Left lung (tissue), 10 donors: Measurements from ENCODE around the gene MTCH2. TPM values are rescaled to one million over a fixed set of nuclear protein-coding genes. Genes with fewer than 3 reads are reported as not detected.

Source experiments
- ATAC-seq: fragments of 200-7000 bp; cut with Tn5 transposase; one replicate; pipeline ENCODE4 v1.9.1; 2020; ENCODE audit warnings: moderate library complexity
- DNase-seq, 4 donors: peaks; one replicate each; pipeline ENCODE4 v3.0.0-alpha.2; 2013 to 2020
- H3K27ac ChIP-seq, 2 donors: fragments of 200-600 bp; sonication (generic) in 1 of 2; one replicate each; pipeline versions ENCODE4 v1.5.0 to v1.8.0; 2020 to 2021
- H3K27me3 ChIP-seq, 2 donors: fragments of 200-600 bp; sonication (generic) in 1 of 2; one replicate each; pipeline versions ENCODE4 v1.5.0 to v1.8.0; 2020 to 2021
- H3K36me3 ChIP-seq, 2 donors: fragments of 200-600 bp; sonication (generic) in 1 of 2; one replicate each; pipeline versions ENCODE4 v1.5.0 to v1.8.0; 2020 to 2021
- H3K4me1 ChIP-seq, 2 donors: fragments of 200-600 bp; one replicate each; pipeline ENCODE4 v1.8.0; 2021
- H3K4me3 ChIP-seq, 2 donors: fragments of 200-600 bp; sonication (generic) in 1 of 2; one replicate each; pipeline versions ENCODE4 v1.5.0 to v1.8.0; 2020 to 2021; ENCODE audit warnings: mild to moderate bottlenecking in 1 of 2
- H3K9me3 ChIP-seq, 2 donors: fragments of 200-600 bp; sonication (generic) in 1 of 2; one replicate each; pipeline versions ENCODE4 v1.5.0 to v1.8.0; 2020 to 2021
- CTCF ChIP-seq, 2 donors: fragments of 200-600 bp; sonication (generic) in 1 of 2; IDR thresholded peaks; one replicate each; pipeline versions ENCODE4 v1.5.0 to v1.8.0; 2021; ENCODE audit warnings: antibody characterized with exemption in 2 of 2
- intact Hi-C, 2 donors: fragments of 100-400 bp; cut with DNase I; formaldehyde crosslinking; loops; one replicate each; pipeline versions ENCODE4 v1.11.2 to v1.14.2; 2022
- polyA plus RNA-seq, 6 donors: library from polyadenylated mRNA; unstranded; fragments of 120-200 nt; gene quantifications; one replicate each; pipeline ENCODE4 v1.2.1, GENCODE V29; 2013; ENCODE audit not compliant: insufficient read length in 6 of 6
- total RNA-seq, 2 donors: library from RNA; stranded (reverse); fragmentation: NEBNext Ultra II Directional; extraction: Animal tissue kit (Norgen Biotek cat#: 25700); gene quantifications; one replicate each; pipeline ENCODE4 v1.2.1, GENCODE V29; 2021
- donor health status: DM: no; HTN: yes; CAD: no.
- donor health status: DM: no; HTN: no; CAD: no.

MTCH2 gene
- total and polyA plus RNA-seq, 8 donors = 53.7 to 116 (median 65.6) TPM

- no peak for TF ChIP-seq CTCF (IDR thresholded peaks at IDR 0.05)
- Histone ChIP-seq H3K9me3 (no peaks in the 10 kb centered on the region), H3K4me1 (peaks cover 0 to 3% of the 10 kb centered on the region in 2 donors), H3K27ac (no peak overlapping the region), H3K36me3 (no peaks in the 10 kb centered on the region), H3K4me3 (no peak overlapping the region), H3K27me3 (no peaks in the 10 kb centered on the region)
- DNase-seq (peak in 2 of 4 donors; percentile 80 to 90), ATAC-seq (peak; percentile 40)
- intact Hi-C loops = no loop called here
These were observed 16.9 kb upstream of the MTCH2 start for GRCh38 chr11:47659276-47659675.

- no peak for DNase-seq
- no peak overlapping the region for H3K27ac ChIP-seq
- H3K27me3 ChIP-seq = no peaks in the 10 kb centered on the region
- no peak overlapping the region for H3K4me3 ChIP-seq
- H3K4me1 ChIP-seq = peaks cover 0 to 3% of the 10 kb centered on the region in 2 donors
- no peaks in the 10 kb centered on the region for H3K36me3 ChIP-seq
- no peak for ATAC-seq
- H3K9me3 ChIP-seq = peaks cover 0 to 9% of the 10 kb centered on the region in 2 donors
- intact Hi-C loops = no loop called here
- TF ChIP-seq CTCF (IDR thresholded peaks at IDR 0.05) = no peak
These were observed 14.0 kb upstream of the MTCH2 start for GRCh38 chr11:47656260-47656885.

GRCh38 chr11:47651818-47652469 is 9.6 kb upstream of the MTCH2 start:
- DNase-seq (no peak), ATAC-seq (no peak)
- H3K4me1 ChIP-seq = no peaks in the 10 kb centered on the region
- TF ChIP-seq CTCF (IDR thresholded peaks at IDR 0.05) = no peak
- intact Hi-C loops = no loop called here
- H3K27ac ChIP-seq = no peak overlapping the region
- H3K36me3 ChIP-seq = no peaks in the 10 kb centered on the region
- no peaks in the 10 kb centered on the region for H3K27me3 ChIP-seq
- H3K4me3 ChIP-seq = no peak overlapping the region
- H3K9me3 ChIP-seq = peaks cover 0 to 9% of the 10 kb centered on the region in 2 donors

GRCh38 chr11:47649276-47649675 is 6.9 kb upstream of the MTCH2 start:
- H3K36me3 ChIP-seq = no peaks in the 10 kb centered on the region

More at GRCh38 chr11:47649276-47649675, 6.9 kb upstream of the MTCH2 start:
- ATAC-seq (no peak), DNase-seq (no peak)
- intact Hi-C loops = no loop called here
- no peaks in the 10 kb centered on the region for H3K4me1 ChIP-seq
- no peak overlapping the region for H3K4me3 ChIP-seq
- no peak overlapping the region for H3K27ac ChIP-seq
- no peak for TF ChIP-seq CTCF (IDR thresholded peaks at IDR 0.05)
- H3K9me3 ChIP-seq = peaks cover 0 to 9% of the 10 kb centered on the region in 2 donors
- H3K27me3 ChIP-seq = no peaks in the 10 kb centered on the region
